GM12878 (cell line): Measurements from ENCODE around the gene KDM4C. TPM values are rescaled to one million over a fixed set of nuclear protein-coding genes. Genes with fewer than 3 reads are reported as not detected.

Experiments
- ATF3 ChIP-seq: IDR thresholded peaks from 2 replicates; pipeline ENCODE4 v1.6.1; 2011; ENCODE audit warnings: low read depth, mild to moderate bottlenecking, low read length, moderate library complexity, borderline replicate concordance; ENCODE audit errors: extremely low read depth
- CBFB ChIP-seq: IDR thresholded peaks from 2 replicates; pipeline ENCODE4 v1.6.1; 2016; ENCODE audit warnings: antibody characterized with exemption, low read depth
- DPF2 ChIP-seq: fragments of 450-650 bp; IDR thresholded peaks from 2 replicates; pipeline ENCODE4 v1.6.1; 2017; ENCODE audit warnings: mild to moderate bottlenecking
- KAT2A ChIP-seq: conservative IDR thresholded peaks from 2 replicates; pipeline ENCODE4 v1.6.1; 2011; ENCODE audit warnings: low read depth, low read length; ENCODE audit not compliant: control insufficient read depth
- MEF2B ChIP-seq: fragments of 450-650 bp; IDR thresholded peaks from 2 replicates; pipeline ENCODE4 v1.6.1; 2018; ENCODE audit warnings: mild to moderate bottlenecking, moderate library complexity; ENCODE audit not compliant: partially characterized antibody, poor library complexity, severe bottlenecking
- TCF3 ChIP-seq: IDR thresholded peaks from 2 replicates; pipeline ENCODE4 v1.6.1; 2012; ENCODE audit warnings: low read depth, mild to moderate bottlenecking, low read length, borderline replicate concordance; ENCODE audit not compliant: insufficient read depth
- USF1 ChIP-seq: IDR thresholded peaks from 2 replicates; pipeline ENCODE4 v1.6.1; 2011; ENCODE audit warnings: borderline replicate concordance, low read depth, mild to moderate bottlenecking, moderate library complexity, mixed read lengths, low read length; ENCODE audit not compliant: insufficient read depth; ENCODE audit errors: extremely low read length
- ZBTB4 ChIP-seq: fragments of 450-650 bp; formaldehyde crosslinking; IDR thresholded peaks from 2 replicates; pipeline ENCODE4 v1.4.0; 2022; ENCODE audit warnings: mild to moderate bottlenecking, moderate library complexity
- ZNF384 ChIP-seq: IDR thresholded peaks from 2 replicates; pipeline ENCODE4 v1.6.1; 2012; ENCODE audit warnings: low read depth, mild to moderate bottlenecking, low read length, improper control_type of control experiment, borderline replicate concordance
- polyA plus RNA-seq, 11 experiments: library from polyadenylated mRNA; depleted of rRNA in 4 of 11; unstranded in 6 of 11; stranded (reverse) in 5 of 11; fragments of >200 nt; fragmentation: Nextera tagmentation in 4 of 11; fragmentation: Illumina TruSeq in 1 of 11; extraction: Ambion mirVana in 4 of 11; extraction: Trizol in 1 of 11; gene quantifications; 1 replicate in 1 of 11; 2 replicates in 10 of 11; pipeline versions ENCODE4 v1.2.1 to v1.2.3, GENCODE V29; 2011 to 2016; ENCODE audit warnings: inconsistent platforms in 2 of 11, missing spikeins in 2 of 11, low read depth in 1 of 11
- total RNA-seq, 4 experiments: library from RNA; depleted of rRNA in 3 of 4; stranded (reverse); fragments of >200 nt in 3 of 4; fragmentation: Illumina TruSeq in 1 of 4; extraction: Trizol in 1 of 4; gene quantifications; 2 replicates each; pipeline versions ENCODE4 v1.2.1 to v1.2.3, GENCODE V29; 2013 to 2021

KDM4C gene
- total and polyA plus RNA-seq, 10 of the 15 experiments (the other 5 are each of a cell fraction or from before 2014, with no cell fraction given) = 6.8 to 41.2 (median 20.1) TPM

- no peak for TF ChIP-seq ZBTB4 (CRISPR knock-in tag)
- no peak for TF ChIP-seq KAT2A
- TF ChIP-seq TCF3 = no peak
- no peak for TF ChIP-seq ZNF384
- no peak for TF ChIP-seq DPF2
- no peak for TF ChIP-seq USF1
- no peak for TF ChIP-seq MEF2B
- TF ChIP-seq ATF3 = no peak
- no peak for TF ChIP-seq CBFB
Observed at GRCh38 chr9:7053903-7054302, 296.1 kb downstream of the KDM4C start (continued).
